Colonic mucosa (tissue), 4 donors: ENCODE results near the gene LSM14A. TPM values are rescaled to one million over a fixed set of nuclear protein-coding genes. Genes with fewer than 3 reads are reported as not detected.

Experiments
- DNase-seq: peaks from one replicate; pipeline ENCODE4 v3.0.0-alpha.2; 2020
- H3K27ac ChIP-seq: fragments of 200-600 bp; one replicate; pipeline ENCODE4 v1.8.0; 2021
- H3K27me3 ChIP-seq: fragments of 200-600 bp; one replicate; pipeline ENCODE4 v1.8.0; 2021
- H3K36me3 ChIP-seq: fragments of 200-600 bp; one replicate; pipeline ENCODE4 v1.8.0; 2021
- H3K4me1 ChIP-seq: fragments of 200-600 bp; one replicate; pipeline ENCODE4 v1.8.0; 2021; ENCODE audit warnings: mild to moderate bottlenecking
- H3K4me3 ChIP-seq: fragments of 200-600 bp; one replicate; pipeline ENCODE4 v1.8.0; 2021
- H3K9ac ChIP-seq, 2 donors: one replicate each; pipeline ENCODE4 v1.7.0; 2013; ENCODE audit warnings: control low read depth in 2 of 2, low read depth in 2 of 2, low read length in 2 of 2
- H3K9me3 ChIP-seq: fragments of 200-600 bp; one replicate; pipeline ENCODE4 v1.8.0; 2021
- CTCF ChIP-seq: fragments of 200-600 bp; IDR thresholded peaks from one replicate; pipeline ENCODE4 v1.8.0; 2022; ENCODE audit warnings: antibody characterized with exemption, mild to moderate bottlenecking
- intact Hi-C: fragments of 100-400 bp; cut with DNase I; formaldehyde crosslinking; loops from one replicate; pipeline ENCODE4 v1.14.1; 2022
- total RNA-seq, 2 donors: library from RNA; stranded (reverse); fragmentation: NEBNext Ultra II Directional in 1 of 2; extraction: Animal tissue kit (Norgen Biotek cat#: 25700) in 1 of 2; gene quantifications; one replicate each; pipeline ENCODE4 v1.2.1, GENCODE V29; 2021
- donor health status: healthy.
- donor health status: DM: no; HTN: no; CAD: no.
- donor health status: DM: no; HTN: no; CAD: no.

LSM14A gene
- total RNA-seq, 2 donors from 2014 or later: 80.5 to 105 TPM

- Histone ChIP-seq H3K9me3 (no peaks in the 10 kb centered on the region), H3K4me1 (no peaks in the 10 kb centered on the region), H3K27ac (no peak overlapping the region), H3K36me3 (no peaks in the 10 kb centered on the region), H3K27me3 (no peaks in the 10 kb centered on the region), H3K9ac (no peak overlapping the region), H3K4me3 (no peak overlapping the region)
- intact Hi-C loops: loop anchor here (5.0 kb wide), 1 partner anchor 364 kb away; no protein-coding TSS in a partner anchor
- no peak for DNase-seq
- no peak for TF ChIP-seq CTCF
Observed at GRCh38 chr19:34141025-34141424, 31.3 kb upstream of the LSM14A start.

- no peak overlapping the region for H3K4me3 ChIP-seq
- DNase-seq: no peak
- TF ChIP-seq CTCF: no peak
- H3K9ac ChIP-seq: no peak overlapping the region
- H3K27ac ChIP-seq: no peak overlapping the region
- H3K4me1 ChIP-seq: no peaks in the 10 kb centered on the region
- no peaks in the 10 kb centered on the region for H3K36me3 ChIP-seq
- H3K27me3 ChIP-seq: no peaks in the 10 kb centered on the region
- no peaks in the 10 kb centered on the region for H3K9me3 ChIP-seq
- intact Hi-C loops: loop anchor here (5.0 kb wide), 1 partner anchor 365 kb away; no protein-coding TSS in a partner anchor
Observed at GRCh38 chr19:34142440-34142839, 29.9 kb upstream of the LSM14A start.

GRCh38 chr19:34145741-34146202 is 26.5 kb upstream of the LSM14A start:
- Histone ChIP-seq H3K9ac (no peak overlapping the region), H3K27me3 (no peaks in the 10 kb centered on the region), H3K9me3 (no peaks in the 10 kb centered on the region), H3K36me3 (no peaks in the 10 kb centered on the region), H3K4me1 (no peaks in the 10 kb centered on the region), H3K27ac (no peak overlapping the region), H3K4me3 (no peak overlapping the region)
- peak; percentile 45 for DNase-seq
- intact Hi-C loops: loop anchor here (2.0 to 5.0 kb wide), 2 partner anchors 25 to 103 kb away; no protein-coding TSS in a partner anchor
- peak; percentile 75 for TF ChIP-seq CTCF

- Histone ChIP-seq H3K36me3 (no peaks in the 10 kb centered on the region), H3K4me1 (no peaks in the 10 kb centered on the region), H3K9ac (no peak overlapping the region), H3K4me3 (no peak overlapping the region), H3K9me3 (no peaks in the 10 kb centered on the region), H3K27ac (no peak overlapping the region), H3K27me3 (no peaks in the 10 kb centered on the region)
- no peak for DNase-seq
- no peak for TF ChIP-seq CTCF
- intact Hi-C loops: loop anchor here (5.0 kb wide), 1 partner anchor 106 kb away; no protein-coding TSS in a partner anchor
Observed at GRCh38 chr19:34148658-34149185, 23.6 kb upstream of the LSM14A start.

- no peak for TF ChIP-seq CTCF
- Histone ChIP-seq H3K9ac (no peak overlapping the region), H3K4me1 (no peaks in the 10 kb centered on the region), H3K27ac (no peak overlapping the region), H3K4me3 (no peak overlapping the region), H3K27me3 (no peaks in the 10 kb centered on the region), H3K9me3 (no peaks in the 10 kb centered on the region), H3K36me3 (no peaks in the 10 kb centered on the region)
- intact Hi-C loops: loop anchor here (5.0 kb wide), 1 partner anchor 108 kb away; no protein-coding TSS in a partner anchor
- no peak for DNase-seq
Observed at GRCh38 chr19:34149873-34150272, 22.4 kb upstream of the LSM14A start.
